ENCODE results near the gene SGSM2.

Gene SGSM2

DNA sequence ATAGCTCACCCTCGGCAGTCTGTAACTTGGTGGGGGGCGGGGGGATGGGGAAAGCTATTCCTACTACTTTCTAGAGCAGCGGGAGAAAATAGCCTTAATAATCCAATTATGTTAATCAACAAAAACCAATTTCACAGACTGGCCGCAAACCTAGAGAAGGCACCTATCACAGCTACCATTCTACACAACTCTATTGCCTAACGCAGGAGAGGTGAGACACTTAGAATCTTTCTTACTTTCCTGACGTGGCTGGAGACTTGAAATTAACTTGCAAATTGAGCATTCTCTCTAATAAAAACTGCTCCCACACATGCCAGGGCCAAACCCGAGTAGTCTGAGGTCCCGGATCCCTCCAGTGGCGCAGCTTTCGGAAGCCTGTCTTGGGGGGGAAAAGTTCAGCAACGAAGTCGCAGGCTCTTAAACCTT lies 34.5 kb upstream of the SGSM2 start:
- no peaks in the 10 kb centered on the region for H3K9me2 ChIP-seq (ENCODE audit: low read depth, low read length)
- H3K4me3 ChIP-seq (ENCODE audit: low read depth, low read length, poor library complexity, severe bottlenecking), result peak overlapping the region; percentile 86
- TF ChIP-seq, protein P1, sequence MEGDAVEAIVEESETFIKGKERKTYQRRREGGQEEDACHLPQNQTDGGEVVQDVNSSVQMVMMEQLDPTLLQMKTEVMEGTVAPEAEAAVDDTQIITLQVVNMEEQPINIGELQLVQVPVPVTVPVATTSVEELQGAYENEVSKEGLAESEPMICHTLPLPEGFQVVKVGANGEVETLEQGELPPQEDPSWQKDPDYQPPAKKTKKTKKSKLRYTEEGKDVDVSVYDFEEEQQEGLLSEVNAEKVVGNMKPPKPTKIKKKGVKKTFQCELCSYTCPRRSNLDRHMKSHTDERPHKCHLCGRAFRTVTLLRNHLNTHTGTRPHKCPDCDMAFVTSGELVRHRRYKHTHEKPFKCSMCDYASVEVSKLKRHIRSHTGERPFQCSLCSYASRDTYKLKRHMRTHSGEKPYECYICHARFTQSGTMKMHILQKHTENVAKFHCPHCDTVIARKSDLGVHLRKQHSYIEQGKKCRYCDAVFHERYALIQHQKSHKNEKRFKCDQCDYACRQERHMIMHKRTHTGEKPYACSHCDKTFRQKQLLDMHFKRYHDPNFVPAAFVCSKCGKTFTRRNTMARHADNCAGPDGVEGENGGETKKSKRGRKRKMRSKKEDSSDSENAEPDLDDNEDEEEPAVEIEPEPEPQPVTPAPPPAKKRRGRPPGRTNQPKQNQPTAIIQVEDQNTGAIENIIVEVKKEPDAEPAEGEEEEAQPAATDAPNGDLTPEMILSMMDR (IDR thresholded peaks at IDR 0.05; ENCODE audit: low read length), result no peak
- no peak for TF ChIP-seq EZH2 (IDR thresholded peaks at IDR 0.05; ENCODE audit: borderline replicate concordance, low read length)
- H2AFZ ChIP-seq (ENCODE audit: low read length), result no peak overlapping the region
- 0 out of 2 replicates have a peak, but pooled peaks cover 7% of the 10 kb centered on the region for H3K79me2 ChIP-seq (ENCODE audit: insufficient read depth, low read length)
- peaks cover 18% of the 10 kb centered on the region for H3K4me1 ChIP-seq (ENCODE audit: insufficient read depth, low read length, severe bottlenecking)
- H3K27ac ChIP-seq (ENCODE audit: low read depth, low read length, poor library complexity, severe bottlenecking), result no peak overlapping the region
- H3K36me3 ChIP-seq (ENCODE audit: insufficient read depth, low read length), result peaks cover 24% of the 10 kb centered on the region
- H3K9ac ChIP-seq (ENCODE audit: low read length), result peak overlapping the region; percentile 90
- no peaks in the 10 kb centered on the region for H3K9me3 ChIP-seq (ENCODE audit: low read length)
- no peaks in the 10 kb centered on the region for H4K20me1 ChIP-seq (ENCODE audit: insufficient read depth, low read length)
- no peaks in the 10 kb centered on the region for H3K27me3 ChIP-seq (ENCODE audit: insufficient read depth, low read length)
- H3F3A ChIP-seq (ENCODE audit: insufficient read depth, low read length), result no peaks in the 10 kb centered on the region
- peak overlapping the region; percentile 88 for H3K4me2 ChIP-seq (ENCODE audit: low read length)

DNA sequence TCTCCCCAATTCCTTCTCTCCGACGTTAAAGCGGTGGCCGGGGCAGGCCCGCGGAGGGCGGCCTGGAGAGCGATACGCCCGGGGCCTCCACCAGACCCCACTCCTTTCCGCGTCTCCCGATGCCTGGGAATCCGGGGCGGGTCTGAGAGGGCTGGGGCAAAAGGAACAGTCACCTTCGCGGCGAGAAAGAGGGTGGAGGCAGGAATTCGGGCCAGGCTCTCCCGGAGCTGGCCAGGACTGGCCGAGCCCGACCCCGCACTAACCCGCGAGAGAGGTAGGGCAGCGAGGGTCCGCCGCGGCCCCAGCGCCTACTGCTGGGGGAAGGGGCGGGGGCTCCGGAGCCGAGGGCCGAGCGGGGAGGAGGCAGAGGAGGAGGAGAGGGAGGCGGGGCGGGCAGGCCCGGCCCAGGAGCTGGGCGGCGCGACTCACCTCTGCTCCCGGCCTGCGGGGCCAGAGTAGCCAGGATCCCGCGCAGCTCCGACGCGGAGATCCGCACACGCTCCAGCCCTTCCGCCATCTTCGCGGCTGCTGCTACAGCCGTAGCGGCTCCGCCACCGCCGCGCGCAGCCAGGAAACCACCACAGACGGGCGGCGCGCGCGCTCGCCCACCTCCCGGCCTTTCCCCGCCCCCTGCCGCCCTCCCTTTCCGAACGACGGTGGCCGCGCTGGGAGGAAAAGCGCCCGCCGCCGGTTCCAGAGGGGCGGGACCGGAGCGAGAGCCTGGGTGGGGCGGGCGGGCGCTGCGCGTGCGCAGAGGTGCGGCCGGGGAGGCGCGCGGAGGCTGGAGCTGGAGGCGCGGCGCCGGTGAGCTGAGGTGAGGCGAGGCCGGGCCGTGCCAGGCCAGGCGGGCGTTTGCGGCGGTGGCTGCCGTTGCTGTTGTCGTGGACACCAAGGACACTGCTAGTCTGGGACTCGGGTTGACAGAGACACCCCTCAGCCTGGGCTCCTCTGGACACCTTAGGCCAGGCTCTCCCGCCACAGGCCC lies 33.8 kb upstream of the SGSM2 start, which contains the start of the genes SMG6 and SRR:
Gene SMG6 (minus strand): TSS at position 582 of the 985 bp plus-strand sequence. CDS start 65 bp downstream, at position 517.
Gene SRR (plus strand): TSS at position 747 of the 985 bp plus-strand sequence. CDS start 11,611 bp downstream, outside the sequence.
- Histone ChIP-seq H3K36me3 (ENCODE audit: insufficient read depth, low read length) (peaks cover 20% of the 10 kb centered on the region), H2AFZ (ENCODE audit: low read length) (no peak within 1 kb of the TSS), H3K9me2 (ENCODE audit: low read depth, low read length) (no peaks in the 10 kb centered on the region), H3K27ac (ENCODE audit: low read depth, low read length, poor library complexity, severe bottlenecking) (peak within 1 kb of the TSS; percentile 15), H3K9ac (ENCODE audit: low read length) (peak within 1 kb of the TSS; percentile 90), H3K4me3 (ENCODE audit: low read depth, low read length, poor library complexity, severe bottlenecking) (peak within 1 kb of the TSS; percentile 86), H3K4me2 (ENCODE audit: low read length) (peak within 1 kb of the TSS; percentile 88), H3F3A (ENCODE audit: insufficient read depth, low read length) (no peaks in the 10 kb centered on the region), H3K27me3 (ENCODE audit: insufficient read depth, low read length) (no peaks in the 10 kb centered on the region), H4K20me1 (ENCODE audit: insufficient read depth, low read length) (no peaks in the 10 kb centered on the region), H3K4me1 (ENCODE audit: insufficient read depth, low read length, severe bottlenecking) (peaks cover 18% of the 10 kb centered on the region), H3K9me3 (ENCODE audit: low read length) (no peaks in the 10 kb centered on the region), H3K79me2 (ENCODE audit: insufficient read depth, low read length) (0 out of 2 replicates have a peak, but pooled peaks cover 7% of the 10 kb centered on the region)
- TF ChIP-seq, protein P1 (IDR thresholded peaks at IDR 0.05; ENCODE audit: low read length), result no peak
- no peak for TF ChIP-seq EZH2 (IDR thresholded peaks at IDR 0.05; ENCODE audit: borderline replicate concordance, low read length)

DNA sequence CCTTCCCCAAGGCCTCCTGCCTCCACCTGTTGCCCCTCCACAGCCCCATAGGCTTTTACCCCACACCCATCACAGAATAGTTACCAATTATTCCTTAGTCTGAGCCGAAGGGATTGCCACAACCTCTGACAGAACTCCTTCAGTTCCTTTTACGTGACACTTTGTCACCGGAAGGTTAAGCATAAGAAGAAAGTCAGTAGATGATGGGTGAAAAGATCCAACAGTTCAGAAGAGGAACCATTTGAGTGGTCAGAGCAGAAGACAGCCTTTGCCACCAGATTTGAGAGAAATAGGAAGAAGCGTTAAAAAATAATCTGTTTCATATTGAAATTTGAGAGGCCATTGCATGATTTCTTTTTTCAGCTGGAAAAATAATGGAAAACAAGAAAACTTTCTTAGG lies 32.4 kb upstream of the SGSM2 start:
- Histone ChIP-seq H3K9me3 (ENCODE audit: low read length) (no peaks in the 10 kb centered on the region), H3F3A (ENCODE audit: insufficient read depth, low read length) (no peaks in the 10 kb centered on the region), H3K27ac (ENCODE audit: low read depth, low read length, poor library complexity, severe bottlenecking) (no peak overlapping the region), H3K4me1 (ENCODE audit: insufficient read depth, low read length, severe bottlenecking) (peaks cover 18% of the 10 kb centered on the region), H3K4me2 (ENCODE audit: low read length) (peak overlapping the region; percentile 68; the same call in 1 of the 2 replicates), H3K9ac (ENCODE audit: low read length) (peak overlapping the region; percentile 34; the same call in 1 of the 2 replicates), H3K27me3 (ENCODE audit: insufficient read depth, low read length) (no peaks in the 10 kb centered on the region), H3K4me3 (ENCODE audit: low read depth, low read length, poor library complexity, severe bottlenecking) (peak overlapping the region; percentile 86), H4K20me1 (ENCODE audit: insufficient read depth, low read length) (no peaks in the 10 kb centered on the region), H2AFZ (ENCODE audit: low read length) (no peak overlapping the region), H3K36me3 (ENCODE audit: insufficient read depth, low read length) (peaks cover 7% of the 10 kb centered on the region; the same call in 1 of the 2 replicates), H3K9me2 (ENCODE audit: low read depth, low read length) (no peaks in the 10 kb centered on the region), H3K79me2 (ENCODE audit: insufficient read depth, low read length) (0 out of 2 replicates have a peak, but pooled peaks cover 7% of the 10 kb centered on the region)
- TF ChIP-seq EZH2 (IDR thresholded peaks at IDR 0.05; ENCODE audit: borderline replicate concordance, low read length), result no peak
- TF ChIP-seq, protein P1 (IDR thresholded peaks at IDR 0.05; ENCODE audit: low read length), result no peak
